ENCODE data around the gene RPL12. TPM values are rescaled to one million over a fixed set of nuclear protein-coding genes. Genes with fewer than 3 reads are reported as not detected.
"Not testable (repeated sequence)": the region's sequence is repeated elsewhere in the genome, so short reads cannot be mapped to it uniquely, and the experiment has no call there.

The RPL12 gene
- total RNA-seq, 2 experiments from 2014 or later: 2,222 to 2,735 TPM

DNA sequence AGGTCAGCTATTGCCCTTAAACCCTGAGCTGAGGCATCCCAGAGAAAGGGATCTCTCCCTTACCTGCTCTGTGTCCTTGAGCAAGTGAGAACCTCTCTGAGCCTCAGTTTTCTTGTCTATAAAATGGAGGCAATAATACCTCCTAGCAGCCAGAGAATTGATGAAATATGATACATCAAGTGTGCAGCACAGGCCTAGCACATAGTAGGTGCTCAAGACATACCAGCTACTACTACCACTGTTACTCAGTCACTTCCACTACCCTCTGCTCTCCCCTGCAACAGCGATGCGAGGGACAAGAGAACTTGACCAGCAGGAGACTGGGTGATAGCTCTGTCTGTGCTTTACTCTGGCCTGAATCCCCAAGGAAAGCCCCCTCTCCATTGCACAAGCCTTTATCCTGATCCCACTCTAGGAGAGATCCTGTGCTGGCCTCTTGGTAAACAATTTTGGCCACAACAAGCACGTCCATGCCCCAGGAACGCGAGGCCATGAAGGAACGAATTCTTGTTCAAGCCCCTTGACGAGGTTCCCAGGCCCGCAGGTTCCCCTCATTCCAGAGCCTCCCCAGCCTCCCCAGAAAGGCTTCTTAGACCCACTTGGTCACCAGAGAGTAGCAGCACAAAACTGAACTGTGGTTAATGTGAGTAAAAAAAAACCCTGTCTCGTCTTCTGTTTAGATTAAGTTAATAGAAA lies 39.5 kb upstream of the RPL12 start:
- H3K27ac Mint-ChIP-seq: no peak overlapping the region
- no peak overlapping the region for H3K4me3 Mint-ChIP-seq
- intact Hi-C loops (cut with DNase I, micrococcal nuclease): no loop called here
- no peaks in the 10 kb centered on the region for H3K4me1 Mint-ChIP-seq
- peaks cover 2% of the 10 kb centered on the region for H3K36me3 Mint-ChIP-seq (ENCODE audit: low read depth)
- DNase-seq (no peak), ATAC-seq (no peak)
- POLR2A ChIA-PET: no interaction called here
- CTCF ChIA-PET: interaction anchor here (0.5 kb wide), 1 partner anchor 674 kb away, joined by 3 read pairs; no protein-coding TSS in a partner anchor
- H3K27me3 Mint-ChIP-seq: no peaks in the 10 kb centered on the region
- no peaks in the 10 kb centered on the region for H3K9me3 Mint-ChIP-seq (ENCODE audit: low read depth)

DNA sequence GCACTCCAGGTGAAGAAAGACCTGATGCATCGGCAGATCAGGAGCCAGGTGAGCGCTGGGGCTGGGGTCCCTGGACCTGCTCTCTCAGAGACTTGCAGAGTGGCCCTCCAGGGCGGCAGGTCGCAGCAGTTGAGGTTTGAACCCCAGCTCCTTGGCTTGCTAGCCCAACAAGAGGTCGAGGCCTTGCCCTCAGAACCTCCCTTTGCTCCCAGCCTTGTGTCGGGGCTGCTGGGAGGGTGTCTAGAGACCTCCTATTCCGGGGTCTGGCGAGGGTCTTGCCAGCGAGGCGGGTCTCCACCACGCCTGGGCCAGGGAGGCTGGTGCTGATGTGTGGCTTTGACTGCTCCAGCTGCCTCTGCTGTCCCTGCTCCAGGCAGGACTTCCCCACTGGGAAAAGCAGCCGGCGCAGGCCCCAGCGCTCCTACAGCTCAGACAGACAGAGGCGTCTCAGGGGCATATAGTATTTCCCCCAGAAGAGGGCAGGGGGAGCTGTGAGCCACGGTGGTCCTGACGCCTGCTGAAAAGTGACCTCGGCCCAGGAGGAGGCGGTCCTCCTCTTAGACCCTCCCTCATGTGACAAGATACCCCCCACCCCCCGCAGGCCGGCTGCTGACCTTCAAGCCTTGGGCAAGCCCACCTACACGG lies 38.4 kb upstream of the RPL12 start:
- intact Hi-C loops (cut with DNase I, micrococcal nuclease): no loop called here
- peaks cover 2% of the 10 kb centered on the region for H3K36me3 Mint-ChIP-seq (ENCODE audit: low read depth)
- no peak overlapping the region for H3K27ac Mint-ChIP-seq
- no peaks in the 10 kb centered on the region for H3K4me1 Mint-ChIP-seq
- no peaks in the 10 kb centered on the region for H3K27me3 Mint-ChIP-seq
- POLR2A ChIA-PET: no interaction called here
- ATAC-seq (no peak), DNase-seq (no peak)
- H3K9me3 Mint-ChIP-seq (ENCODE audit: low read depth): no peaks in the 10 kb centered on the region
- CTCF ChIA-PET: no interaction called here
- no peak overlapping the region for H3K4me3 Mint-ChIP-seq

- ChIA-PET POLR2A (no interaction called here), CTCF (no interaction called here)
- Mint-ChIP-seq H3K27me3 (no peaks in the 10 kb centered on the region), H3K4me3 (no peak overlapping the region), H3K27ac (no peak overlapping the region), H3K36me3 (ENCODE audit: low read depth) (peaks cover 3% of the 10 kb centered on the region), H3K9me3 (ENCODE audit: low read depth) (no peaks in the 10 kb centered on the region), H3K4me1 (no peaks in the 10 kb centered on the region)
- no peak for ATAC-seq
- no peak for DNase-seq
- intact Hi-C loops (cut with DNase I, micrococcal nuclease): no loop called here
Measured at GRCh38 chr9:127488946-127489345, 37.7 kb upstream of the RPL12 start.

GRCh38 chr9:127485995-127486394 lies 34.8 kb upstream of the RPL12 start:
- CTCF ChIA-PET: no interaction called here
- no peak for ATAC-seq
- Mint-ChIP-seq H3K36me3 (ENCODE audit: low read depth) (peaks cover 14% of the 10 kb centered on the region), H3K27ac (no peak overlapping the region), H3K27me3 (no peaks in the 10 kb centered on the region), H3K4me1 (no peaks in the 10 kb centered on the region), H3K4me3 (no peak overlapping the region), H3K9me3 (ENCODE audit: low read depth) (no peaks in the 10 kb centered on the region)
- POLR2A ChIA-PET: no interaction called here
- DNase-seq: no peak
- intact Hi-C loops (cut with DNase I, micrococcal nuclease): no loop called here

DNA sequence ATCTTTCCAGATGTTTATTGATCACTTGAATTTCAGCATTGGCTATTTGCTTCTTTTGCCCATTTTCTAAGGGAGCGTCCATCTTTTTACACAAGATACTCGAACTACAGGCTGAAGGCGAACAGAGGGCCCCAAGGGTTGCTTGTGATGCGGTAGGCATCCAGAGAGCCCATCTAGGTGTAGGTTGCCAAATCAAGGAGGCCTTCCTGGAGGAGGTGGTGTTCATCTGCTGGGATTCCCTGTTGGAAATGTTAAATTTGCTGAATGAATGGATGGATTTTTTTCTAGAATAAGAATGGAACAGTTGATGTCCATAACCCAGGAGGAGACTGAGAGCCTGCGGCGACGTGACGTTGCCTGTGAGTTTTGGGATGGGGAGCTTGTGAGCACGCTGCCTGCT lies 31.5 kb upstream of the RPL12 start:
- H3K27ac Mint-ChIP-seq: no peak overlapping the region
- no peak overlapping the region for H3K4me3 Mint-ChIP-seq
- H3K36me3 Mint-ChIP-seq (ENCODE audit: low read depth): peaks cover 27% of the 10 kb centered on the region
- no peaks in the 10 kb centered on the region for H3K9me3 Mint-ChIP-seq (ENCODE audit: low read depth)
- DNase-seq (no peak), ATAC-seq (no peak)
- H3K27me3 Mint-ChIP-seq: no peaks in the 10 kb centered on the region
- ChIA-PET POLR2A (no interaction called here), CTCF (no interaction called here)
- no peaks in the 10 kb centered on the region for H3K4me1 Mint-ChIP-seq
- intact Hi-C loops (cut with DNase I, micrococcal nuclease): no loop called here

DNA sequence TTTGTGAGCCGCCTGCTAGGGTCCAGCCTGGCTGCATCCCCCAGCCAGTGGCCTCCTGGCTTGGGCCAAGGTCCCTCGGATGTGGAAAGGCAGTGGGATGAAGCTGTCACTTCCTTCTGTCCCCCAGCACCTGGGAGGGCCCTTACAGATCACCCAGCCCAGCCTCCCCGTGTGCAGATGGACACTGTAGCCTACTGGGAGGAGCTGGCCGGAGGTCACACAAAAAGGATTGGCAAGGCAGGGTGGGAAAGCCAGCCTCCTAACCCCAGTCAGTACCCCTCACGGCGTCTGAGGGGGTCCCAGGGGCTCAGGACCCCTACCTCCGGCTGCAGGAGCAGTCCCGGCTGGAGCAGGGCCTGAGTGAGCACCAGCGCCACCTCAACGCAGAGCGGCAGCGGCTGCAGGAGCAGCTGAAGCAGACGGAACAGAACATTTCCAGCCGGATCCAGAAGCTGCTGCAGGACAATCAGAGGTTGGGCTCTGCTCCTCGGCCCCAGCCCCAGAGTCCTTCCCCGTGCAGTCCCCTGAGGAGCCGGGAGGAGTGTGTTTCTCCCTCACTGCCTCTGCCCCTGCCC lies 28.4 kb upstream of the RPL12 start:
- Mint-ChIP-seq H3K9me3 (ENCODE audit: low read depth) (no peaks in the 10 kb centered on the region), H3K36me3 (ENCODE audit: low read depth) (peaks cover 27% of the 10 kb centered on the region), H3K27me3 (no peaks in the 10 kb centered on the region), H3K4me3 (no peak overlapping the region), H3K27ac (no peak overlapping the region), H3K4me1 (no peaks in the 10 kb centered on the region)
- intact Hi-C loops (cut with DNase I, micrococcal nuclease): no loop called here
- no peak for DNase-seq
- no peak for ATAC-seq
- POLR2A ChIA-PET: no interaction called here
- CTCF ChIA-PET: no interaction called here

GRCh38 chr9:127474592-127474991 lies 23.4 kb upstream of the RPL12 start:
- peaks cover 20% of the 10 kb centered on the region for H3K36me3 Mint-ChIP-seq (ENCODE audit: low read depth)
- H3K27ac Mint-ChIP-seq: no peak overlapping the region
- ATAC-seq (no peak), DNase-seq (no peak)
- POLR2A ChIA-PET: no interaction called here
- no peaks in the 10 kb centered on the region for H3K4me1 Mint-ChIP-seq
- H3K27me3 Mint-ChIP-seq: no peaks in the 10 kb centered on the region
- intact Hi-C loops (cut with DNase I, micrococcal nuclease): no loop called here
- no peak overlapping the region for H3K4me3 Mint-ChIP-seq
- no peaks in the 10 kb centered on the region for H3K9me3 Mint-ChIP-seq (ENCODE audit: low read depth)
- CTCF ChIA-PET: interaction anchor here (0.6 kb wide), 1 partner anchor 470 kb away, joined by 4 read pairs; no protein-coding TSS in a partner anchor

- no peak for ATAC-seq
- no peaks in the 10 kb centered on the region for H3K4me1 Mint-ChIP-seq
- intact Hi-C loops (cut with DNase I, micrococcal nuclease): no loop called here
- H3K4me3 Mint-ChIP-seq: no peak overlapping the region
- no peak for DNase-seq
- ChIA-PET CTCF (interaction anchor here (0.6 kb wide), 1 partner anchor 469 kb away, joined by 4 read pairs; no protein-coding TSS in a partner anchor), POLR2A (interaction anchor here (0.6 kb wide), 1 partner anchor 408 kb away, joined by 11 read pairs; no protein-coding TSS in a partner anchor)
- H3K27ac Mint-ChIP-seq: no peak overlapping the region
- H3K27me3 Mint-ChIP-seq: no peaks in the 10 kb centered on the region
- peaks cover 21% of the 10 kb centered on the region for H3K36me3 Mint-ChIP-seq (ENCODE audit: low read depth)
- H3K9me3 Mint-ChIP-seq (ENCODE audit: low read depth): no peaks in the 10 kb centered on the region
Measured at GRCh38 chr9:127473932-127474331, 22.7 kb upstream of the RPL12 start.

DNA sequence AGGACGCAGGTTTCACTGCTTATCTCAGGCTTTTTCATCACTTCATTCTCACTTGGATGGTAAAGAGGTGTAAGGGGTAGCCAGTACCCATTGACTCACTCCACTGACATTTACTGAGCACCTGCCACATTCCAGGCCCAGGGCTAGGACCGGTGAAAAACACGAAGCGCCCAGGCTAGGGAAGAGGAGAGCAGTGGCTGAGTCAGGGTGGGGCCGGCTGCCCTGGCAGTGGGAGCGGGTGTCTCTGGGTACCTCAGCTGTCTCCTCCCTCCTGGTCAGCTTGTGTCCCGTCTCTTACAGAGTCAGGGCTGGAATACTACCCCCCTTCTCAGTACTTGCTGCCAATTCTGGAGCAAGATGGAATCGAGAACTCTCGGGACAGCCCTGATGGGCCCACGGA lies 22.3 kb upstream of the RPL12 start:
- POLR2A ChIA-PET: interaction anchor here (0.6 kb wide), 1 partner anchor 408 kb away, joined by 11 read pairs; no protein-coding TSS in a partner anchor
- ATAC-seq (no peak), DNase-seq (no peak)
- Mint-ChIP-seq H3K4me1 (no peaks in the 10 kb centered on the region), H3K4me3 (no peak overlapping the region), H3K27me3 (no peaks in the 10 kb centered on the region), H3K27ac (no peak overlapping the region), H3K9me3 (ENCODE audit: low read depth) (no peaks in the 10 kb centered on the region), H3K36me3 (ENCODE audit: low read depth) (peaks cover 19% of the 10 kb centered on the region)
- CTCF ChIA-PET: no interaction called here
- intact Hi-C loops (cut with DNase I, micrococcal nuclease): no loop called here

DNA sequence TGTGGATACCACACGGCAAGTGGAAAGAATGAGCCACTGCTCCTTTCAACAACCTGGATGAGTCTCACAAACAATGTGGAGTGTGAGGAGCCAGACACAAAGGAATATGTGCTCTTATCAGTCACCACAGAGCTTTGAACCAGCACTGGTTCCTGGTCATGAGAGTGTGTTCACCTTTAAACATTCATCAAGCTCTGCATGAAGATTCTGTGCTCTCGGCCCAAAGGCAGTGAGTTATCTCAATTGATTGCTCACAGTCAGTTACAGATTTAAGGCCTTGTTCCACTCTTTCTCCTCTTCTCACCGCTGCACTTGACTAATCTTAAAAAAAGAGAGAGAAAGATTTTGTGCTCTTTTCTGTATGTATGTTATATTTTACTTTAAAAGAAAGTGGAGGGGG lies 19.5 kb upstream of the RPL12 start:
- DNase-seq: no peak
- CTCF ChIA-PET: no interaction called here
- no peaks in the 10 kb centered on the region for H3K27me3 Mint-ChIP-seq
- no peak overlapping the region for H3K4me3 Mint-ChIP-seq
- H3K4me1 Mint-ChIP-seq: no peaks in the 10 kb centered on the region
- H3K9me3 Mint-ChIP-seq (ENCODE audit: low read depth): no peaks in the 10 kb centered on the region
- intact Hi-C loops (cut with DNase I, micrococcal nuclease): no loop called here
- POLR2A ChIA-PET: interaction anchor here (0.6 kb wide), 1 partner anchor 102 kb away, joined by 8 read pairs; no protein-coding TSS in a partner anchor
- ATAC-seq: no peak
- peaks cover 14% of the 10 kb centered on the region for H3K36me3 Mint-ChIP-seq (ENCODE audit: low read depth)
- H3K27ac Mint-ChIP-seq: no peak overlapping the region

- Mint-ChIP-seq H3K36me3 (ENCODE audit: low read depth) (peaks cover 20% of the 10 kb centered on the region), H3K4me1 (no peaks in the 10 kb centered on the region), H3K27ac (no peak overlapping the region), H3K4me3 (no peak overlapping the region), H3K9me3 (ENCODE audit: low read depth) (no peaks in the 10 kb centered on the region), H3K27me3 (no peaks in the 10 kb centered on the region)
- DNase-seq (no peak), ATAC-seq (no peak)
- ChIA-PET CTCF (no interaction called here), POLR2A (no interaction called here)
- intact Hi-C loops (cut with DNase I, micrococcal nuclease): no loop called here
Measured at GRCh38 chr9:127467621-127468020, 16.4 kb upstream of the RPL12 start.

DNA sequence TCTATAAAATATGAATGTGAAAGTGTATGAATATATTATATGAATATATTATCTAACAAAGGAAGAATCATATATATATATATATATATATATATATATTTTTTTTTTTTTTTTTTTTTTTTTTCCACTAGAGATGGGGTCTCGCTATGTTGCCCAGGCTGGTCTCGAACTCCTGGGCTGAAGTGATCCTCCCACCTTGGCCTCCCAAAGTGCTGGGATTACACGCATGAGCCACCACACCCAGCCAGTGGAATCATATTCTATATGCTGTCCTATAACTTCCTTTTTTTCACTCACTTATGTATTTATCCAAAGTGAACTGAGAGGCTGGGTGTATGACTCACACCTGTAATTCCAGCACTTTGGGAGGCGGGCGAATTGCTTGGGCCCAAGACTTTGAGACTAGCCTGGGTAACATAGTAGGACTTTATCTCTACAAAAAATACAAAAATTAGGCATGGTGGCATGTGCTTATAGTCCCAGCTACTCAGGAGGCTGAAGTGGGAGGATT lies 15.3 kb upstream of the RPL12 start:
- H3K36me3 Mint-ChIP-seq (ENCODE audit: low read depth): peaks cover 28% of the 10 kb centered on the region
- CTCF ChIA-PET; H3K4me3 Mint-ChIP-seq; H3K4me1 Mint-ChIP-seq; H3K9me3 Mint-ChIP-seq (ENCODE audit: low read depth); POLR2A ChIA-PET; DNase-seq; intact Hi-C loops (cut with DNase I, micrococcal nuclease); H3K27ac Mint-ChIP-seq; ATAC-seq; H3K27me3 Mint-ChIP-seq: not testable (repeated sequence)
